GM19468 (cell line): ENCODE measurements around the gene NRXN3.

Experiments
- ATAC-seq: cut with Tn5 transposase; IDR thresholded peaks from one replicate; pipeline ENCODE4 v1.9.1; 2021; ENCODE audit warnings: mild to moderate bottlenecking, moderate library complexity, moderate number of reproducible peaks; ENCODE audit not compliant: unreplicated experiment; ENCODE audit errors: extremely low read depth

The NRXN3 gene

GRCh38 chr14:78316052-78316451, 145.9 kb downstream of the NRXN3 start:
- no peak for ATAC-seq

- no peak for ATAC-seq
Measured at GRCh38 chr14:78316786-78317185, 146.6 kb downstream of the NRXN3 start.

GRCh38 chr14:78319406-78319805, 149.2 kb downstream of the NRXN3 start:
- ATAC-seq, result no peak

DNA sequence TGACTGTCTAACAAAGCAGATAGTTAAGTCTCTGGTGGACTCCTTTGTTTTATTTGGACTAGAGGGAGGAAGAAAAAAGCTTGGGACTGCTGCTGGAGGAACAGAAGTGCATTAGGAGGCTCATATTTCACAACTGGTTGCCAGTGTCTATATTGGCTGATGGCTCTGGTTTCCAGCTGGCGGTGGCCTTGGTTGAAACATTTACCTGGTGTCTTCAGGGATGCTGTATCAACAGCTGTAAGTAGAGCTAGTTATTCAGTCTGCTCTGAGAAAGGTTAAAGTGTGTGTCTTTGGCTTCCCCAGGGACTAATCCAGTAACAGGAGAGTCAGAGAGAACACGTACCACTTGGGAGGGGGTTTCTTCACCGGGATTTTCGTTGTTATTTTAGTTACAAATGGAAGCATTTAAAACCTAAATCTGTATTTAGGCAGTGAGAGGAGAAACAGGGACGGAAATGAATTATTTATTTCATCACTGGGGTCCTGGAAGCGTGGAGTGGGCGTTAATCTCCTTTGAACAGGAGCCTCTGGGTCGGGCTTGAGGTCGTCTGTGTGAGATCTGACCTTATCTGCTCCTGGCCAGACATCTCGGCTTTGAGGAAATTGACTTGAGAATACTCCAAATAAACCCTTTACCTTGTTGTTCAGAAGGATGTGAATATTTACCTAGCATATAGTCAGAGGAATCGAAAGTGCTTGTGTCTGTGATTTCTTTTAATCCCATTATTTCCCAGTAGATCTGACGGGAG, 149.9 kb downstream of the NRXN3 start:
- no peak for ATAC-seq

- no peak for ATAC-seq
Measured at GRCh38 chr14:78324353-78324752, 154.2 kb downstream of the NRXN3 start.

GRCh38 chr14:78325911-78326310, 155.7 kb downstream of the NRXN3 start:
- ATAC-seq, result no peak

DNA sequence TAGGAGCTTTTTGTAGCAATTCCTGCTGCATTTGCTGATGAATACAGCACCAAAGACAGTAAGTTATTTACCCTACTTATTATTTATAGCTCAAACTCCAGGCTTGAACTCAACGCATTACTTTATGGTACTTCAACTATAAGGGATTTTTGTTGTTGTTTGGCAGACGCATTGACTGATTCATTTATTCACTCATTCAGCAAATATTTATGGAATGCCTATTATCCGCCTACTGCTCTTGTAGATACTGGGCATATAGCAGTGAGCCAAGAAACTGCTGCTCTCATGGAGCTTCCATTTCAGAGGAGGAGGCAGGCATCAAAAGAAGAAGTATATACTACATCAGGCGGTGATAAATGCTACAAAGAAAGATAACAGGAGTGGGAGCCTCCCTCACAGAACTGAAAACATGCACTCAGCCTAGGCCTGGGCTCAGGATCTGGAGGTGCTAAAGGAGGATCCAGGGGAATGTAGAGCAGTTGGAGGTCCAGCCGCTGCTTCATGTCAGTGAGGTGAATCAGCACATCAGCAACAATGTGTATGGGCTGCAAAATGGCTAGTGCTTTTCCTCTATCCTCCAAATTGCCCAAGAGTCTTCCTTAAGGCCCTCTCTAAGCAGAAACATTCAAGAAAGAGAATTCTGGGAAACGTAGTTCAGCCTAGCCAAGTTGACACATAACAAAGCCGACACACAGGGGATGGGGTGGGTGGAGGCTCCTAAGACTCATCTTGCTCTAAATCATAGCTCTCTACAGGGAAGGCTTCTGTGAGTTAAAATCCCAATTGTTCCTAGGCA, 157.5 kb downstream of the NRXN3 start:
- no peak for ATAC-seq

DNA sequence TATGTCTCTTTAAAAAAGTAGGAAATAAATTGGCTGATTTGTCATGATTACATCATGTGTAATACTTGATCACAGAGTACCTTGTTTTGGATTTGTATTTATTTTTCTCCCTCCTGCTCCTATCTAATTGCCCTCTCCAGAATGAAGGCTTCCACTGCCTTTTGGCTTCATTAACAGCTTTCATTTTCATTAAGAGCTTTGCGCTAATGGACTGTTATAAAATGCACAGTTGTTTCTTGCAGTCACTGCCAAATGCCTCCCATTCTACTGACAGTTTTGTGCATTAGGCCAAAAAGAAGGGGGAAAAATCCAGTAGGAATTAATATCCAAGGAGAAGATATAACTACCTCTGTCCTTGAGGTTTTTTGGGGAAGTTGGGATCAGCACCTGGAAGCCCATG, 159.2 kb downstream of the NRXN3 start:
- no peak for ATAC-seq

- no peak for ATAC-seq
Measured at GRCh38 chr14:78335531-78335930, 165.4 kb downstream of the NRXN3 start.

DNA sequence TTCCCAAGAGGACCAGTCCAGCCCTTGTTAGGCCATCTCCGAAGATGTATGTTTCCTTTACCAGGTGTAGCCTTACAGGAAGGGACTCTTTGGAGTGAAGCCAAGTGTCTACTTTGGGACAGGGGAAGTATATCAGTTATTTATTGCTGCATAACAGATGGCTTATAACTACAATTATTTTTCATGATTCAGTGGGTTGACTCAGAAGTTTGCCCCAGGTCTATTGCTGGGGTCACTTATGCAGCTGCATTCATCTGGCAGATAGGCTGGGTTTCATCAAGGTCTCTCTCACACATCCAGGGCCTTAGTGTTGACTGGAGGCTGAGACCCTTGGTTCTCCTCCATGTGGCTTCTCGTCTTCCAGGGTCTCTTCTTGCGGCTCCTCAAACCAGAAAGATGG, 170.1 kb downstream of the NRXN3 start:
- no peak for ATAC-seq

DNA sequence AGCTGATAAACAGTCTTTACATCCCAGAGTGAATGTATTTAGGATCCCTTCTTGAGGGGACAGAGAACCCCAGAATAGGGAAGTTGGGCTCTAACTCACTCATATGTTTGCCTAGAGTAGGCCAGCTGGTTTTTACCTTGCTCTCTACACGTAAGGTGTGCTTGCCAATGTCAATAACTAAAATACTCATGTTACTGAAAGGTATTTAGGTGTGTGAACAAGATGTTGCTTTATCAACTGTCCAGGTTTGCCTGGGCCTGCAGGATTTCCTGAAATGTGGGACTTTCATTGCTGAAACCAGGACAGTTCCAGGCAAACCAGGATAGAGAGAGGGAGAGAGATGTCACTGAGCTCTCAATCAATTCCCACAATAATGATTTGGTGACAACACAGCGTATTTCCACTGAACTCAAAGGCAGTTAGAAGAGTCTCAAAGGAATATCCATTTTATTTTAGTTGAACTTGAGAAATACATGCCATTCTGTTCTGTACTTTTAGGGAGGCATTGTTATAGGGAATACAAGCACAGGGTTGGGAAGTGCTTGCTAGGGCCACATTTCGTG, 171.7 kb downstream of the NRXN3 start:
- ATAC-seq, result no peak

DNA sequence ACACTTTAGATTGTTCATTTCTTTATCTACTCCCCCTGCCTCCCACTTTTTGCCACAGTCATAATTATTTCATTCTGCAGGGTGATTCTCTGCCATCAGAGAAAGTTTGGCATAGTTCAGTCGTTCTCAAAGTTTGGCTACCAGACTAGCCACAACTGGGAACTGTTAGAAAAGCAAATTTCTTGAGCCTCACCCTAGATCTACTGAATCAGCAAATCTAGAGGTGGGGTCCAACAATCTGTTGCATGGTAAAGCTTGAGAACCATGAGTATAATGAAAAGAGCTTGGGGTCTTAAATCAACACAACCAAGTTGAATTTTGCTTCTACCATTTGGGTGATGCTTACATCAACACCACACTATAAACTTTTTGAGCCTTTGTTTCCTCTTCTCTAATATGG, 172.7 kb downstream of the NRXN3 start:
- ATAC-seq, result no peak

- no peak for ATAC-seq
Measured at GRCh38 chr14:78344290-78344689, 174.1 kb downstream of the NRXN3 start.

DNA sequence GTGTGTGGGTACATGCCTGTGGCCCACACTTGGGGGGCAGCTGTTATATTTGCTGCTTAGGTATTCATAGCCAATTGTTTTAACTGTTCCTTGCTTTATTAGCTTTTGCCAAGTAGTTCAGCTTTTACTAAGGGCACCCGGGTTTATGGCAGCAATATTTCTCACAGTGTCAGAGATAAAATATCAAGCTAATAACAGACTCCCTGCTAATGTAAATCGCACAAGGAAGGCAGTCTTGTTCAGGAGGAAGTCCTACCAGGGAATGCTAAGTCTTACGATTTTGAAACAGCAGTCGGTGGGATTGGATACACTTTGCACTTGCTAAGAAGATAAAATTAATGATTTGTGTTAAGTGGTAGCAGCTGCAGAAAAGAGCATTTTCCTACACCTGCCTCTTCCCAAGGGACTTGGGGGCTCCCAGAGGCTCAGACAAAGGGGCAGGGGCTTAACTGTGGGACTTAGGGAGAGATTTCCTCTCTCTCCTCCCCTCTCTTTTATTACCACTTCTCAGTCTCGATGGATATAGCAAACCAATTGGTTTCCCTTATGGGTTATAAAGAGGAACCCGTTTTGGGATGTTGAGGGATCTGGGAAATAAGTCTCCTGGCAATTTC, 175.1 kb downstream of the NRXN3 start:
- no peak for ATAC-seq

DNA sequence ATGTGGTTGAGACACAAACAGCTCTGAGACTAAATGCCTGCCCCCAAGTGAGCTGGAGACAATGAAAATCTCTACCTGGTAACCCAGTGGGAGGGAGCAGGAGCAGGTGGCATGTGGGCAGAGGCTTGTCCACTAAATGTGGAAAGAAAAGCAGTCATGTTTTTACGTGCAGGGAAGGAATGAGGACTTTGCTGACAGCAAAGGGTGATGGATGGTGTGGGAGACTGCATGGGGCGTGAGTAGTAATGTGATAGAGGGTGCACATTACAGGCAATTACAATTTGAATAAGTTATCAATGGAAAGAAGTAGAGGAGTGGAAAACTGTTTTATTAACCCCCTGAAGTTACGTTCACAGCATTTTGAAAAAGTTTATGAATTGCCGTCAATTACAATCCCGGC, 176.6 kb downstream of the NRXN3 start:
- ATAC-seq, result no peak

GRCh38 chr14:78355109-78355508, 184.9 kb downstream of the NRXN3 start:
- no peak for ATAC-seq

DNA sequence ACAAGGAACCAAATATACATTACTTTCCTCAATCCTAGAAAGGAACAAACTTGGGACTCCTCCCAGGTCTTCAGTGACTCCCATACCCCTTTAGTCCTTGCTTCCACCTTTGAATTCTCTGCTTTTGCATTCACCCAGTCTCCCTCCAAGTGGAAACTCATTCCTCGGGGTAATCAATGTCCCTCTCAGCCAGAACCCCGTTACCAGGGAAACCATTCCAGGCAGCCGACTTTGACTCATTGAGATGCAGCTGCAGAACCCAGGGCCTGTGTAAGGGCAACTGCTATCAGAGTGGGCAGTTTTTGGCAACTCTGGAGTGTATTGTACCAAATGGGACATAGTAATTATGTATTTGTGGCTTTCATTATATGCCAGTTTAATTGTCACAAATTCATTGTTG, 186.2 kb downstream of the NRXN3 start:
- ATAC-seq, result no peak

- ATAC-seq, result no peak
Measured at GRCh38 chr14:78358591-78358990, 188.4 kb downstream of the NRXN3 start.

DNA sequence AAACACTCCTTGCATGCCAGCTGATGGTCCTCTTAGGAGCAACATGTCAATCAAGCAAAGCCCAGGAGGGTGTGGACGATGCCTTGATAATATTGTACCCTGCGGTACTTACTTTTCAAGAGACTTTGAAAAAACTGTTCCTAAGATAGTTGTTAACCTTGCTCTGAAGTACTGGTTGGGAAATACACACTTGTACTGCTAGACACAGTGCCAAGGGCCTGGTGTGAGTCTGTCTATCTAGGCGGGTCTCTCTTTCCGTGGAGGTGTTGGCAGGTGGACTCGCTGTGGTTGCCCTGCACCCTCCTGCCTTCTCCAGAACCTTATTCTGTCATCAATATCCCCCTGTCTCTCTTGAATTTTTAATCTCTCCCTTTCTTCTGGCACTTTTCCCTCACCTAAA, 189.4 kb downstream of the NRXN3 start:
- ATAC-seq, result no peak

- no peak for ATAC-seq
Measured at GRCh38 chr14:78363008-78363407, 192.8 kb downstream of the NRXN3 start.

DNA sequence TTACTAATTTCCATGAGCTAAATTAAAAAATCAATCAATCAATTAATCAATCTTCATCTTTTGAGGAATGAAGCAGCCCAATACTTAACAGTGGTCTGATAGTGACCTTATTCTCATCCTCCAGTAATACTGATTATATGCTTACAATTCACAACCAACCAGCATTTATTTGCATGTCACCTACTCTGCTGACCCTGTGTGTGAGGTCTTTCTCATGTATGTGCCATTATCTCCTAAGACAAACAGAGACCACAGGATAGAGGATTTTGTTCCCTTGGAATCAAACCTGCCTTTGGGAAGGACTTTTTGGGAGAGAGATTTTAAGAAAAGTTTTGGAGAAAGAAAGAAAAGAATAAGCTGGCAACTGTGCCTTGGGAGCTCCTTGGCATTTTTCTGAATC, 197.2 kb downstream of the NRXN3 start:
- no peak for ATAC-seq
